GM19351 (cell line): Measurements from ENCODE around the gene NAAA.
A peak's percentile ranks its signal among the peaks of the same experiment; 100 is the strongest.
"Not testable (repeated sequence)": the region's sequence is repeated elsewhere in the genome, so short reads cannot be mapped to it uniquely, and the experiment has no call there.

Source experiments
- ATAC-seq: cut with Tn5 transposase; IDR thresholded peaks from one replicate; pipeline ENCODE4 v1.9.1; 2021; ENCODE audit warnings: mild to moderate bottlenecking, moderate library complexity; ENCODE audit not compliant: unreplicated experiment

Gene NAAA

DNA sequence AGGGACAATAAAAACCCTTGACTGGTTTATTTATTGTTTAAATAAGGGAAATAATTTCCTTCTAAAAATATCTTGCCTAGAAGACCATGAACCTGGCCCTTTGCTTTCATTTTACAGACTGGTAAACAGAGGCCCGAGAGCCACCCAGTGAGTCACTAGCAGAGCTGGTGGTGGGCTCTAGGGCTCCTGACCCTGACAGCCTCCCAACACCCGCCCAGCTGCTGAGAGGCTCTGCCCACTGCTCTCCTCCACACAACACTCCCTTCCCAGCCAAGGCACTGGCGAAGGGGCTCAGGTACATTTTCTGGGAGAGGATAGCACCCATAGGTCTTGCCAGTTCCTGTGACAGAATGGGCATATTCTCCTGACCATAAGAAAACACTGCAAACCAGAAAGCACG, 20.5 kb downstream of the NAAA start:
- ATAC-seq: no peak

- ATAC-seq: no peak
These were observed 20.9 kb downstream of the NAAA start for GRCh38 chr4:75919920-75920319.

DNA sequence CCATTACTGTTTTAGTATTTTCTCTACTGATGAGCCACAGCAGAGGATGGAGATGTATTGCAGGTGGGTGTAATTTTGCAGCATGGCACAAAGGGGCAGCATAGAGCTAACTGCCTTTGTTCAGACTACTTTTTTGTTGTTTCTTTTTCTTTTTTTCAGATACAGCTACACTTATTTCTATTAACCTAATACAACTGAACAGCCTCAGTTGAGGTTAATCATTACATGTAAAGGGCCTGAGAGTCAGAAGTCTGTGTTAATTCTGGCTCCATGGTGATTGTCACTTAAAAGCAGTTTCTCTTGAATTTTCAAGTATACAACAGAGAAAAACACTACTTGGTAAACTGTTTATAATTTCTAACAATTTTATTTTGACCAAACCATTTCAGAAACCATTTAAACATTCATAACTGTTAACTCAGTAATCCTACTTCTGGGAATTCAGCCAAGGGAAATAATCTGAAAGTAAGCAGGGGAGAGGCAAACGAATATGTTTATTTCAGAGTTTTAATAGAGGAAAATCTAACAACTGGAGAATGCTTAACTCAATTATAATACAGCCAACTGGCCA, 24.6 kb downstream of the NAAA start:
- peak; percentile 81 for ATAC-seq

GRCh38 chr4:75912968-75913367, 27.8 kb downstream of the NAAA start:
- no peak for ATAC-seq

DNA sequence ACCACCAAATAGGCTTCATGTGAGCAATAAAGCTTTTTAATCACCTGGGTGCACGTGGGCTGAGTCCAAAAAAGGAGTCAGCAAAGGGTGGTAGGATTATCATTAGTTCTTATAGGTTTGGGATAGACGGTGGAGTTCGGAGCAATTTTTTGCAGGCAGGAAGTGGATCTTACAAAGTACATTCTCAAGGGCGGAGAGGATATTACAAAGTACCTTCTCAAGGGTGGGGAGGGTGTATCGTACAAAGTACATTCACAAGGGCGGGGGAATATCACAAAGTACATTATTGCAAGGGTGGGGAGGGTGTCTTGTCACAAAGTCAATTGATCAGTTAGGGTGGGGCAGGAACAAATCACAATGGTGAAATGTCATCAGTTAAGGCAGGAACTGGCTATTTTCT, 30.0 kb downstream of the NAAA start:
- not testable (repeated sequence) for ATAC-seq

- ATAC-seq: no peak
These were observed 31.4 kb downstream of the NAAA start for GRCh38 chr4:75909405-75909804.

DNA sequence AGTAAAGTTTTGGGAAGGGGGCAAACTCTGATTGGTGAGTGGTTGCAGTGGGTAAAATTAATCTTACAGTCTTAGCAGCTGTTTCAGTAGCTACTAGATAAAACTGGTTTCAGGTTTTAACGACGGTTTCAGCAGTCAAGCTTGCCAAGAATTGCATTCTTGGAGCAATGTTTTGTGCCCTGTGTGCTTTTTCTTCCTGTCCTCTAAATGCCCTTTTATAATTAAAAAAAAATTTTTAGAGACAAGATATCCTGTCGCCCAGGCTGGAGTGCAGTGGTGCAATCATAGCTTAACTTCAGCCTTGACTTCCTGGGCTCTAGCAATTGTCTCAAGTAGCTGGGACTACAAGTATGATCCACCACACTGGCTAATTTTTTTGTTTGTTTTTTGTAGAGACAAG, 32.3 kb downstream of the NAAA start:
- no peak for ATAC-seq

GRCh38 chr4:75907966-75908365, 32.8 kb downstream of the NAAA start:
- ATAC-seq: no peak

DNA sequence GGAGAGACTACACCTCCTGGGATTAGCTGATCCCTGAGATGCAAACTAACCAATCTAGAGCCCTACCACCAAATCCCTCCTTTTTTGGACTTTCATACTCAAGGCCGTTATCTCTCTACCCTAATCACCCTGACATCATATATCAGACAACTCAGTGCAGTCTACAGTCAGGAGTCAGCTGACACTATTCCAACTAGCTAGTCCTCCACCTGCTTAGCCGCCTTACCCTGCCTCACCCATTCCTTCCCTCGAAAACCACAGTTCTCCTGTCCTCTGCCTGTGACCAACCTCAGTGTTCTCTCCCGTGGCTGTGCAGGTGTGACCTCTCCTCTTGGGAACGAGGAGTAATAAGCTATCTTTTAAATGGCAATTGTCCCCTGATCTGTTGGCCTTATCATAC, 36.7 kb downstream of the NAAA start:
- no peak for ATAC-seq

DNA sequence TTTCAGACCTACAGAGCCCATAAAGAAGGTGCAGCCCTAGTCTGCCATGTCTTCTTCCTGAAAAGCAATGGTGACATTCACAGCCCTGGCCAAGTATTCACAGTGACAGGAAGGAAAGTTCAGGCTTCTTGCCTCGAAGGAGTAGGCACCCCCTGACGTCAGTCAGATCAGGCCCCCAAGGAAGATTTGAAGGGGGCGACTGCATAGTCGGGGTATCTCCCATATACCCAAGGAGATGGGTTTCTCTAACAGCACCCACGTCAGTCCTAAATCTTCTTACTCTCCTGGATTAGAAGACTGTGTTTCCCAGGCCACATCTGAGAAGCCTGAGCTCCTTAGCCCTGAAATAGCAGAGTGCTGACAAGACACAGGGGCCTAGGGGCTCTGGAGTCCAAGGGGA, 38.5 kb downstream of the NAAA start, which contains the start of gene PPEF2:
Gene PPEF2, minus strand, starts transcription at position 101 of the 400 bp plus-strand sequence. CDS start 6,127 bp downstream, outside the sequence.
- ATAC-seq: no peak

DNA sequence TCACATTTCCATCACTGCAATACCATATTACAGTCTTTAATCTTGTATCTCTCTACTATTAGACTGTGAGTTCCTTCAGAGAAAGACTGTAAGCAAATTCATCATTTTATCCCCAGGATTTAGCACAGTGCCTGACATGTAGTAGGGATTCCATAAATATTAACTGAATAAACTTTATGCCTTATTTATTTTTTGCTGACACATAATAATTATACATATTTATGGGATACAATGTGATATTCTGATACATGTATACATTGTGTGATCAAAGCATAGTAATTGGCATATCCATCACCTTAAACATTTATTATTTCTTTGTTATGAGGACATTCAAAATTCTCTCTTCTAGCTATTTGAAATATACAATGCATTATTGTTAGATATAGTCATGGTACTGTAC, 42.3 kb downstream of the NAAA start:
- ATAC-seq: no peak

- ATAC-seq: no peak
These were observed 45.0 kb downstream of the NAAA start for GRCh38 chr4:75895744-75896314.

DNA sequence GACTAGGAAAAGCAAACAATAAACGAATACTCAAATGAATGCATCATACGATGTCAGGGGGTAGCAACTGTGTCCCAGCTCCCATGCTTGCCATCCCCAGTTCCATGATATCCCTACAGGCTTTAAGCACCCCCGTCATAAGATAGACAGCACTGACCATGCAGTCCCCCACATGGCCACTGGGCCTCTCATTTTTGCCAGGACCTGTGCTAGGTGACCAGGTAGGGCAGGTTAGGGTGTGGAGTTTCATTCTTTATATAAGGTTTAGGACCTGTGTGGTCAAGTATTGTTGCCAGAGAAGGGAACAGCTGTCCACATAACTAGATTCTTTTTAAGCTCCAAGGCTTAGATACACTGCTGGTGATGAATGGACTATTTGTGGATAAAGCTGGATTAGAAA, 48.3 kb downstream of the NAAA start:
- no peak for ATAC-seq

DNA sequence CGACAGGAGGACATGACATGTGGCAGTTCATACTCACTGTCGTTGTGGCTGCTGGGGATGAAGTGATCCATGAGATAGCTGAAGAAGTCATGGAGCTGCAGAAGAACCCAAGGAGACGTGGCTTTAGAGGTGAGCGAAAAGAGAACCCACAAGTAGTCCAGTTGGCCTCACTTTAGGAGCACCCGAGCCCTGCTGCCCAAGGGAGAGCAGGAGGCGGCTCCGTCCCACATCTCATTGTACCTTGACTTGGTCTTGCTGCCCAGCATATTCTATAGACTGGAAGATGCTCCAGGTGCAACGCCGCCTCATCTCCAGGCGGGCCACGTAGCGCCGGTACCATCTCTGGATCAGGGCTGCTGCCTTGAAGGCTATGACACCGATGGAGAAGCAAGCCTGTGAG, 49.2 kb downstream of the NAAA start:
- no peak for ATAC-seq

- no peak for ATAC-seq
These were observed 51.1 kb downstream of the NAAA start for GRCh38 chr4:75889537-75890199.

- no peak for ATAC-seq
These were observed 54.7 kb downstream of the NAAA start for GRCh38 chr4:75886104-75886503.

- no peak for ATAC-seq
These were observed 59.3 kb downstream of the NAAA start for GRCh38 chr4:75881476-75881875.

DNA sequence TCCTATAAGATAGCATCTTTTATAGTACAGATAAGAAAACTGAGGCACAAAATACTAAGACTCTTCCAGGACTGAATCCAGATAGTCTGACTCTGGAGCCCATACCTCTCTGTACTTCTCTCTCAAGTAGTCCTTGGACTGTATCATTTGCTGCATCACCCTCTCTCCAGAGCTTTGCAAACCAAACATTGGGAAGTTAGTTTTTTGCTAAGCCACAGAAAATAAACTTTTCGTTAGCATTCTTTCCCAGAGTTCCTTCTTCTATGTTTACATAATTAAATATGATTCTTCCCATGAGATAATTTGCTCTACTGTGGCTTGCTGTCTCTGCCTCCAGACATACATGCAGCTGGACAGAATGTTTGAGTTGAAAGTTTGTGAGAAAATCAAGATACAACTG, 60.5 kb downstream of the NAAA start:
- ATAC-seq: no peak

DNA sequence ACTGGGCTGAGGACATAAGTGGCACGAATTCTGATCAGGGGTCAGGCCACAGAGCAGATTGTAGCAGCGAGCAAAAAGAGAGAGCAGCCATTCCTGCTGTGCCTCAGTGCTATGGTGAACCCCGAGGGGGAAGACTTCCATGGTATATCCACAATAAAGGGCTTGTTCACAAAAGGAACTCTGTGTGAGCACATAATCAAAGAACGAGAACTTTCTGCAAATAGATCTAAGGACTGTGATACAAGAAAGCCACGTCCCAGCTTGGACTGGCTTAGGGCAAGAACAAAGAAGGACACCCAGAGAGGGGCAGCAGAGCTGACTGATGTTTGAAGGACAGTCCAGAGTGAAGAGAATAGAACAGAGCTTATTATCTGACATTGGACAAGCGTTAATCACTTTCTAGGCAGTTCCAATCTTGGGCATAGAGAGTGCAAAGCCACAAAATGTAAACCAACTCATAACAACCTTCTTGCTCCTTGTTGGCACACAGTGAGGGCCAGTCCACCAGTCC, 62.5 kb downstream of the NAAA start:
- no peak for ATAC-seq

DNA sequence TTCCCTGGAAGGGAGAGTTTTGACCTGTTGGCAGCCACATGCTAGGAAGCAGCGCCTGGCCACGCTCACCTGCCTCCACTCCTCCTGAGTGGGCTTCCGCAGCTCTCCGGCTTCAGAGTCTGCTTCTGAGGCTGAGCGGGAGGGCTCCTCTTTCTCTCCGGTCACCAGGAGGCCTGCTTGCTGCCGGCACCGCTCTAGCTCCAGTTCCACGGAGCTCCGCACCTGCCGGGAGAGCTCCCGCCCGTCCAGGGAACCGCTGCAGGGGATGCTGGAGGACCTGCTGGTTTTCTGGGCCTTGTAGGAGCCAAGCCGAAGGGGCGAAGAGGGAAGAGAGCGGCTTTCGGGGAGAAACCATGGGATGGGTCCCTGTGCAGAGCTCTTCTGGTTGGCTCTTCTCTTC, 64.6 kb downstream of the NAAA start:
- no peak for ATAC-seq

- no peak for ATAC-seq
These were observed 71.7 kb downstream of the NAAA start for GRCh38 chr4:75869100-75869499.

DNA sequence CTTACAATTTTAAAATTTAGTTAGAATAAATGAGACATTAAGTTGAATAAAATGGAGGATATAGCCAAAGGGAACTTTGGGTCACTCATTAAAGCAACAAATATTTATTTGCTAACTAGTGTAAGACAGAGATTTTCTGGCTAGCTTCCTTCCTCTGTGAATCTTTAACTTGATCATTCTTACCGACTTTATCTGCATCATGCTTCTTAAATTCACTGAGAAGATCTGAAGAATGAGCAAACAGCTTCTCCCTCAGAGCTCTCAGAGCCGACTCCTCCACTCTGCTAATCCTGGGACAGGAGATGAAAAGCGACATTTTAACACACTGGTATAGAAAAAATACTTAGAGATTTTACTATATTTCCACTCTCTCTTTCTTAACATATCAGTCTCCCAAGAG, 73.7 kb downstream of the NAAA start:
- ATAC-seq: no peak
